Activated B cell treated with CpG ODN at 0.5 μM for 24 hours (primary cell): Measurements from ENCODE around the gene ACAD11. TPM values are rescaled to one million over a fixed set of nuclear protein-coding genes. Genes with fewer than 3 reads are reported as not detected.
"Not testable (repeated sequence)": the region's sequence is repeated elsewhere in the genome, so short reads cannot be mapped to it uniquely, and the experiment has no call there.

Experiments
- ATAC-seq: fragments of 200-7000 bp; cut with Tn5 transposase; one replicate; pipeline ENCODE4 v1.10.0; 2021; ENCODE audit warnings: low read depth, mild to moderate bottlenecking, moderate library complexity
- CTCF ChIA-PET: fragments of 350-600 bp; sonication (Branson Sonifier 250); formaldehyde crosslinking; loops from one replicate; lab custom pipeline; 2021; ENCODE audit warnings: antibody characterized with exemption; lab: Charles Lee
- POLR2A ChIA-PET: fragments of 350-600 bp; sonication (Branson Sonifier 250); formaldehyde crosslinking; loops from one replicate; lab custom pipeline; 2021; ENCODE audit warnings: antibody characterized with exemption; lab: Charles Lee
- DNase-seq: peaks from one replicate; pipeline ENCODE4 v3.0.0; 2022
- H3K27ac Mint-ChIP-seq: one replicate; pipeline ENCODE4 v1.8.0; 2020; ENCODE audit warnings: mixed read lengths
- H3K27me3 Mint-ChIP-seq: one replicate; pipeline ENCODE4 v1.8.0; 2021; ENCODE audit warnings: mixed read lengths
- H3K36me3 Mint-ChIP-seq: one replicate; pipeline ENCODE4 v1.8.0; 2021; ENCODE audit warnings: low read depth, mixed read lengths
- H3K4me1 Mint-ChIP-seq: one replicate; pipeline ENCODE4 v1.8.0; 2021; ENCODE audit warnings: mixed read lengths
- H3K4me3 Mint-ChIP-seq: one replicate; pipeline ENCODE4 v1.8.0; 2020; ENCODE audit warnings: mild to moderate bottlenecking, mixed read lengths
- H3K9me3 Mint-ChIP-seq: one replicate; pipeline ENCODE4 v1.8.0; 2020; ENCODE audit warnings: mixed read lengths
- CTCF ChIP-seq: fragments of 200-600 bp; IDR thresholded peaks from one replicate; pipeline ENCODE4 v1.8.0; 2022; ENCODE audit warnings: antibody characterized with exemption, mild to moderate bottlenecking
- intact Hi-C: fragments of 100-400 bp; cut with micrococcal nuclease; formaldehyde crosslinking; loops from one replicate; pipeline ENCODE4 v1.15.1; 2024
- total RNA-seq: library from RNA; stranded (reverse); gene quantifications from 2 replicates; pipeline ENCODE4 v1.2.3, GENCODE V29; 2022

The ACAD11 gene
- total RNA-seq, 1 donor from 2014 or later = 24.0 TPM

DNA sequence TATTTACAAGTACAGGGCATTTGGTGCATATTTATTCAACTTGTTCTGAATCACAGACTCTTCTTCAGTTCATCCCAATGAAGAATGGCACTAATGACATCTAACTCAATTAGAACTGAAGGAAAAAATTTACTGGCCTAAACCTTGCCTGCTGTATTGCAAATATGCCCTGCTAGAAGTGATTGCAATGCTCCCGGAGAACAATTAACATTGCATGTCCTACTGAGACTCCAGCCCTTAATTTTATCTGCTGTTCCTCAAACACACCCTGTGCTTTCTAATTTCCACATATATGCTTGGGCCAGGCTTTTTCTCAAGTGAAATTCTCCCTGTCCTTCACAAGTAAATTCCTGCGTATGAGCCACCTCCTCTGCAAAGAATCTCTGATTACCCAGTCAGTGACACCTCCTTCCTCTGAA, 54.2 kb downstream of the ACAD11 start:
- no peak for ATAC-seq
- no peaks in the 10 kb centered on the region for H3K4me1 Mint-ChIP-seq
- no peak for DNase-seq
- H3K27ac Mint-ChIP-seq = no peak overlapping the region
- H3K4me3 Mint-ChIP-seq = no peak overlapping the region
- peaks cover 2% of the 10 kb centered on the region for H3K9me3 Mint-ChIP-seq
- ChIA-PET POLR2A (no interaction called here), CTCF (no interaction called here)
- intact Hi-C loops = no loop called here
- TF ChIP-seq CTCF = no peak
- H3K36me3 Mint-ChIP-seq = peaks cover 64% of the 10 kb centered on the region
- no peaks in the 10 kb centered on the region for H3K27me3 Mint-ChIP-seq

GRCh38 chr3:132600614-132601013, 59.0 kb downstream of the ACAD11 start:
- DNase-seq, H3K27me3 Mint-ChIP-seq, H3K9me3 Mint-ChIP-seq, H3K4me1 Mint-ChIP-seq, POLR2A ChIA-PET, CTCF ChIA-PET, H3K4me3 Mint-ChIP-seq, intact Hi-C loops, ATAC-seq, H3K27ac Mint-ChIP-seq: not testable (repeated sequence)
- peaks cover 51% of the 10 kb centered on the region for H3K36me3 Mint-ChIP-seq

DNA sequence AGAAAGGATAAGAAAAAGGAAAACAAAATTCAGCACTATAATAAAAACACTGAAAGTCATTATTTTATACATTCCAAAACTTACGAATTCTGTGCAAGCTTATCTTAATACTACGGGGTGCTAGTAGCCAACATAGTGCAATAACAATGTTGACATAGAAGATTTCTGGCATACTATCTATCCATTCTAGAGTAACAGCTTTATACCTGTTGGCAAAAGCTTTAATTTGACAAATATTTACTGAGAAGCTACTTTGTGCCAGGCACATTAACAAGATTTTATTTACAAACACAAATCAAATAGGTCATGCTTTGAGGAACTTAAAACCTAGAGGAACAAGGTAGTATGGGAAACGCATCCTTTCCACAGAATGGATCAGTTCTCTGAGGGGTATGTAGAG, 61.4 kb downstream of the ACAD11 start:
- Mint-ChIP-seq H3K27ac (no peak overlapping the region), H3K9me3 (peaks cover 2% of the 10 kb centered on the region), H3K4me3 (no peak overlapping the region), H3K36me3 (peaks cover 42% of the 10 kb centered on the region), H3K4me1 (peaks cover 1% of the 10 kb centered on the region), H3K27me3 (no peaks in the 10 kb centered on the region)
- POLR2A ChIA-PET = no interaction called here
- DNase-seq (no peak), ATAC-seq (no peak)
- CTCF ChIA-PET = no interaction called here
- no peak for TF ChIP-seq CTCF
- intact Hi-C loops = no loop called here

GRCh38 chr3:132597660-132598059, 61.9 kb downstream of the ACAD11 start:
- H3K9me3 Mint-ChIP-seq = peaks cover 2% of the 10 kb centered on the region
- H3K36me3 Mint-ChIP-seq = peaks cover 37% of the 10 kb centered on the region
- no peak for DNase-seq
- intact Hi-C loops = no loop called here
- ChIA-PET CTCF (no interaction called here), POLR2A (no interaction called here)
- H3K27ac Mint-ChIP-seq = no peak overlapping the region
- no peak for ATAC-seq
- peaks cover 1% of the 10 kb centered on the region for H3K4me1 Mint-ChIP-seq
- H3K4me3 Mint-ChIP-seq = no peak overlapping the region
- no peak for TF ChIP-seq CTCF
- H3K27me3 Mint-ChIP-seq = no peaks in the 10 kb centered on the region

DNA sequence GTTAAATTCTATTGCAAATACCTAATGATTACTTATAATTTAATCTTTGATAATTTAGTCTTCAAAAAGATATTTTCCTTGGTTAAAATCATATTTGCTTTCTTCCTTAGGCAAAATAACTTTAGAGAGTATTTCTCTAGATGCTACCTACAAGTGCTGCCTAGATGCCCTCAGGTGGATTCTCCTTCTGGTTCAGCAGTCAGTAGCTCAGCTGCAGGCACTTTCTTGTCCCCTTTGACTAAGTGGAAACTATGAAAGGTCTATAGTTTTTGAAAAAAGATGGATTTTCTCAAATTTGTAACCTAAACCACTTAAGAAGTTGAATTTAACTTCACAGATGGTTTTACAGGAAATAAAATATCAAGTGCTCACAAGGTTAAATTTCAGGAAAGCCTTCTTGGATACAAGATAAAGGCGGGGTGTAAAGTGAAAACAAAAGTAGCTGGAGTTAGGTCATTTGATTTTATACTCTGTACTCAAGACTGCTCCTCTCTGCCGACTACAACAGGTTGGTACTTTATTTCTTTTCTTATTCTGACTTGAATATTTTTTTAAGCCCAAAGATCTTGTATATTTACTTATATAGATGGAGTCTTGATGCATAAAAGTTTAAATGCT, 62.7 kb downstream of the ACAD11 start, which contains the start of gene ACKR4:
ACKR4 (plus strand) TSS at position 455 of the 618 bp plus-strand sequence. CDS start 3,128 bp downstream, outside the sequence.
- no peak within 1 kb of the TSS for H3K27ac Mint-ChIP-seq
- ATAC-seq (no peak), DNase-seq (no peak)
- ChIA-PET POLR2A (no interaction called here), CTCF (no interaction called here)
- H3K9me3 Mint-ChIP-seq = peaks cover 2% of the 10 kb centered on the region
- no peak within 1 kb of the TSS for H3K4me3 Mint-ChIP-seq
- H3K36me3 Mint-ChIP-seq = peaks cover 36% of the 10 kb centered on the region
- TF ChIP-seq CTCF = no peak
- no peaks in the 10 kb centered on the region for H3K27me3 Mint-ChIP-seq
- H3K4me1 Mint-ChIP-seq = peaks cover 1% of the 10 kb centered on the region
- intact Hi-C loops = no loop called here

GRCh38 chr3:132596326-132596725, 63.3 kb downstream of the ACAD11 start:
- no peak overlapping the region for H3K4me3 Mint-ChIP-seq

More at GRCh38 chr3:132596326-132596725, 63.3 kb downstream of the ACAD11 start:
- Mint-ChIP-seq H3K36me3 (peaks cover 40% of the 10 kb centered on the region), H3K27me3 (no peaks in the 10 kb centered on the region), H3K9me3 (peaks cover 2% of the 10 kb centered on the region), H3K27ac (no peak overlapping the region), H3K4me1 (peaks cover 1% of the 10 kb centered on the region)
- ChIA-PET CTCF (no interaction called here), POLR2A (no interaction called here)
- no peak for TF ChIP-seq CTCF
- ATAC-seq (no peak), DNase-seq (no peak)
- intact Hi-C loops = no loop called here
